OCI-LY1 (cell line): ENCODE data around the gene ADK.

Source experiments
- H2AFZ ChIP-seq: fragments of 200-600 bp; sonication (generic), shearing (Covaris generic); 2 replicates; pipeline ENCODE4 v1.6.0; 2014; ENCODE audit warnings: antibody characterized with exemption, mild to moderate bottlenecking, low read length
- H3F3A ChIP-seq: fragments of 200-600 bp; sonication (generic), shearing (Covaris generic); 2 replicates; pipeline ENCODE4 v1.6.0; 2014; ENCODE audit warnings: mild to moderate bottlenecking, antibody characterized with exemption, low read length, moderate library complexity; ENCODE audit not compliant: insufficient read depth
- H3K27ac ChIP-seq: fragments of 200-600 bp; sonication (generic); 2 replicates; pipeline ENCODE4 v1.5.1; 2014; ENCODE audit warnings: low read length, mixed run types, mild to moderate bottlenecking, low read depth; ENCODE audit not compliant: poor library complexity, severe bottlenecking
- H3K27me3 ChIP-seq: fragments of 200-600 bp; sonication (generic); 2 replicates; pipeline ENCODE4 v1.6.0; 2014; ENCODE audit warnings: antibody characterized with exemption, mild to moderate bottlenecking, low read length, moderate library complexity; ENCODE audit not compliant: insufficient read depth
- H3K36me3 ChIP-seq: fragments of 200-600 bp; sonication (generic); 2 replicates; pipeline ENCODE4 v1.6.1; 2014; ENCODE audit warnings: mild to moderate bottlenecking, antibody characterized with exemption, low read length, moderate library complexity, mixed read lengths; ENCODE audit not compliant: insufficient read depth
- H3K4me1 ChIP-seq: fragments of 200-600 bp; sonication (generic); 2 replicates; pipeline ENCODE4 v1.5.1; 2014; ENCODE audit warnings: mild to moderate bottlenecking, low read length, moderate library complexity; ENCODE audit not compliant: insufficient read depth, severe bottlenecking
- H3K4me2 ChIP-seq: fragments of 200-600 bp; sonication (generic), shearing (Covaris generic); 2 replicates; pipeline ENCODE4 v1.6.1; 2014; ENCODE audit warnings: low read length
- H3K4me3 ChIP-seq: fragments of 200-600 bp; sonication (generic); 2 replicates; pipeline ENCODE4 v1.5.1; 2014; ENCODE audit warnings: low read length, low read depth, mild to moderate bottlenecking, mixed read lengths; ENCODE audit not compliant: poor library complexity, severe bottlenecking
- H3K79me2 ChIP-seq: fragments of 200-600 bp; shearing (Covaris generic); 2 replicates; pipeline ENCODE4 v1.6.1; 2016; ENCODE audit warnings: mixed run types, low read length, mixed read lengths; ENCODE audit not compliant: insufficient read depth
- H3K9ac ChIP-seq: fragments of 200-600 bp; sonication (generic), shearing (Covaris generic); 2 replicates; pipeline ENCODE4 v1.6.1; 2014; ENCODE audit warnings: mild to moderate bottlenecking, low read length, mixed read lengths
- H3K9me2 ChIP-seq: fragments of 200-600 bp; sonication (generic), shearing (Covaris generic); 2 replicates; pipeline ENCODE4 v1.6.1; 2014; ENCODE audit warnings: low read depth, mild to moderate bottlenecking, low read length, mixed read lengths
- H3K9me3 ChIP-seq: fragments of 200-600 bp; shearing (Covaris generic); 2 replicates; pipeline ENCODE4 v1.6.1; 2014; ENCODE audit warnings: low read length, mixed read lengths
- H4K20me1 ChIP-seq: fragments of 200-600 bp; sonication (generic), shearing (Covaris generic); 2 replicates; pipeline ENCODE4 v1.6.0; 2016; ENCODE audit warnings: mild to moderate bottlenecking, low read length; ENCODE audit not compliant: insufficient read depth
- CTCF ChIP-seq: fragments of 200-600 bp; sonication (generic), shearing (Covaris generic); IDR thresholded peaks from 2 replicates; pipeline ENCODE4 v1.5.1; 2017; ENCODE audit warnings: mild to moderate bottlenecking, antibody characterized with exemption, low read length, moderate library complexity, mixed read lengths
- EZH2 ChIP-seq: fragments of 200-600 bp; sonication (generic), shearing (Covaris generic); IDR thresholded peaks from 2 replicates; pipeline ENCODE4 v1.8.0; 2017; ENCODE audit warnings: borderline replicate concordance, mixed run types, mild to moderate bottlenecking, antibody characterized with exemption, low read length, moderate library complexity, mixed read lengths

Gene ADK

GRCh38 chr10:74334221-74334620 is 183.2 kb downstream of the ADK start:
- no peak overlapping the region for H3K9ac ChIP-seq
- H4K20me1 ChIP-seq, result no peaks in the 10 kb centered on the region
- H3K4me1 ChIP-seq, result no peaks in the 10 kb centered on the region
- H3K4me3 ChIP-seq, result no peak overlapping the region
- H2AFZ ChIP-seq, result no peak overlapping the region
- H3K79me2 ChIP-seq, result no peaks in the 10 kb centered on the region
- no peak overlapping the region for H3K27ac ChIP-seq
- no peaks in the 10 kb centered on the region for H3K9me3 ChIP-seq
- no peaks in the 10 kb centered on the region for H3K9me2 ChIP-seq
- H3K36me3 ChIP-seq, result peaks cover 9% of the 10 kb centered on the region; the same call in 1 of the 2 replicates
- no peaks in the 10 kb centered on the region for H3F3A ChIP-seq
- no peak overlapping the region for H3K4me2 ChIP-seq
- TF ChIP-seq CTCF (no peak), EZH2 (no peak)
- H3K27me3 ChIP-seq, result no peaks in the 10 kb centered on the region

DNA sequence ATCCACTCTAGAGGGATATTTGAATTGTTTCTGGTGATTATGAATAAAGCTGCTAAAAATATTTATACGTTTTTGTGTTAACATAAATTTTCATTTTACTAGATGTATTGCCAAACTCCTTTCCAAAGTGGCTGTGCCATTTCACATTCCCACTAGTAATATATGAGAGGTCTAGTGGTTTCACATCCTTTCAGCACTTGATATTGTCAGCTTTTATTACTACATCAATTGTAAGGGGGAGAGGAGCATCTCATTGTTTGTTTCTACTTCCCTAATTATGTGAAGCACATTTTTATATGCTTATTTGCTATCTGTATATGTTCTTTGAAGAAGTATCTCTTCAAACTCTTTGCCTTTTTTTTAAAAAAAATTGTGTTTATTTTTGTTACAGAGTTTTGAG is 184.5 kb downstream of the ADK start:
- Histone ChIP-seq H3K9me2 (no peaks in the 10 kb centered on the region), H3K9me3 (no peaks in the 10 kb centered on the region), H4K20me1 (no peaks in the 10 kb centered on the region), H3K4me1 (no peaks in the 10 kb centered on the region), H2AFZ (no peak overlapping the region), H3F3A (no peaks in the 10 kb centered on the region), H3K36me3 (0 out of 2 replicates have a peak, but pooled peaks cover 4% of the 10 kb centered on the region), H3K27ac (no peak overlapping the region), H3K4me3 (no peak overlapping the region), H3K4me2 (no peak overlapping the region), H3K27me3 (no peaks in the 10 kb centered on the region), H3K79me2 (no peaks in the 10 kb centered on the region), H3K9ac (no peak overlapping the region)
- no peak for TF ChIP-seq CTCF
- no peak for TF ChIP-seq EZH2

DNA sequence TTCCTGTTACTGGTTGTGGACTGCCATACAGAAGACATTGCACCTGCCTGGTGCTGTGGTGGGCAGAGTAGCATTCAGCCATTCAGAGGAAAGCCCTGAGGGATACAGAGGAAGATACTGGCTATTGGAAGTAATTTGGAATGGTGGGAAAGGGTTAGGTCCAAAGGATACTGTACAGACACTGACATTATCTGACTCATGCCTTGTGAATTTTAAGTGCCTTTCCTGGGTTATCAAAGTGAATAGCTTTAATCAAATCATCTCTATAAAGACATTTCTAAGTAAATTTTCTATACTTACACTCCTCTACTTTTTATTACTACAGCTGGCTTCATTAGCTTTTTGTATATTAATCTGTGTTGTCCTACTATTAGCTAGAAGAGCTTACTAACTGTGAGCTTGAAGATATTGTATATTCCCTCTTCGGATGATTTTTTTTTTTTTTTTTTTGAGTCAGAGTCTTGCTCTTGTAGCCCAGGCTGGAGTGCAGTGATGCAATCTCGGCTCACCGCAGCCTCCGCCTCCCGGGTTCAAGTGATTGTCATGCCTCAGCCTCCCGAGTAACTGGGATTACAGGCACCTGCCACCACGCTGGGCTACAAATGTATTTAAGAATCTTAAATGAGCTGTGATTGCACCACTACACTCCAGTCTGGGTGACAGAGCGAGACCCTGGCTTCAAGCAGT is 186.5 kb downstream of the ADK start:
- Histone ChIP-seq H3K36me3 (0 out of 2 replicates have a peak, but pooled peaks cover under 1% of the 10 kb centered on the region), H3K9ac (no peak overlapping the region)

More for the DNA sequence above, 186.5 kb downstream of the ADK start:
- no peaks in the 10 kb centered on the region for H3F3A ChIP-seq
- no peak for TF ChIP-seq EZH2
- TF ChIP-seq CTCF, result no peak
- H4K20me1 ChIP-seq, result no peaks in the 10 kb centered on the region
- no peaks in the 10 kb centered on the region for H3K79me2 ChIP-seq
- no peaks in the 10 kb centered on the region for H3K4me1 ChIP-seq
- H3K27ac ChIP-seq, result no peak overlapping the region
- no peaks in the 10 kb centered on the region for H3K27me3 ChIP-seq
- no peak overlapping the region for H2AFZ ChIP-seq
- no peak overlapping the region for H3K4me3 ChIP-seq
- no peaks in the 10 kb centered on the region for H3K9me2 ChIP-seq
- no peak overlapping the region for H3K4me2 ChIP-seq
- H3K9me3 ChIP-seq, result no peaks in the 10 kb centered on the region
